HG03469 (cell line): ENCODE measurements around the gene ZNF384.
A peak's percentile ranks its signal among the peaks of the same experiment; 100 is the strongest.
"Not testable (repeated sequence)": the region's sequence is repeated elsewhere in the genome, so short reads cannot be mapped to it uniquely, and the experiment has no call there.

Experiments used
- ATAC-seq: cut with Tn5 transposase; IDR thresholded peaks from one replicate; pipeline ENCODE4 v1.9.1; 2021; ENCODE audit warnings: mild to moderate bottlenecking, moderate library complexity, moderate number of reproducible peaks; ENCODE audit not compliant: unreplicated experiment

The ZNF384 gene

GRCh38 chr12:6688999-6689882 is at the start of gene ZNF384:
TSS of gene ZNF384 (minus strand) at chr12:6689375. CDS start at chr12:6679520, 9,855 bp downstream.
- peak; percentile 58 for ATAC-seq

GRCh38 chr12:6736754-6737153 is 47.6 kb upstream of the ZNF384 start:
- ATAC-seq = no peak

- ATAC-seq = no peak
Measured at GRCh38 chr12:6735448-6736191, 46.4 kb upstream of the ZNF384 start.

GRCh38 chr12:6734506-6735387 is 45.6 kb upstream of the ZNF384 start:
- no peak for ATAC-seq

- ATAC-seq = no peak
Measured at GRCh38 chr12:6730169-6730568, 41.0 kb upstream of the ZNF384 start.

GRCh38 chr12:6729186-6729585 is 40.0 kb upstream of the ZNF384 start:
- ATAC-seq = no peak

- no peak for ATAC-seq
Measured at GRCh38 chr12:6725350-6725749, 36.2 kb upstream of the ZNF384 start.

- ATAC-seq = no peak
Measured at GRCh38 chr12:6724409-6724797, 35.2 kb upstream of the ZNF384 start.

GRCh38 chr12:6723607-6724408 is 34.6 kb upstream of the ZNF384 start, which contains the start of gene COPS7A:
TSS of gene COPS7A (plus strand) at chr12:6724046. CDS start at chr12:6724657, 611 bp downstream.
- ATAC-seq = peak; percentile 83

GRCh38 chr12:6722863-6723262 is 33.7 kb upstream of the ZNF384 start:
- ATAC-seq = no peak

GRCh38 chr12:6716874-6717437 is 27.8 kb upstream of the ZNF384 start:
- no peak for ATAC-seq

GRCh38 chr12:6716031-6716873 is 27.1 kb upstream of the ZNF384 start:
- not testable (repeated sequence) for ATAC-seq

- ATAC-seq = no peak
Measured at GRCh38 chr12:6708960-6709394, 19.8 kb upstream of the ZNF384 start.

- ATAC-seq = not testable (repeated sequence)
Measured at GRCh38 chr12:6708351-6708750, 19.2 kb upstream of the ZNF384 start.

GRCh38 chr12:6703631-6704030 is 14.5 kb upstream of the ZNF384 start:
- no peak for ATAC-seq

- no peak for ATAC-seq
Measured at GRCh38 chr12:6701078-6701768, 12.0 kb upstream of the ZNF384 start.

GRCh38 chr12:6700646-6701051 is 11.5 kb upstream of the ZNF384 start, which contains the start of gene PIANP:
TSS of gene PIANP (minus strand) at chr12:6700815. CDS start at chr12:6698061, 2,754 bp downstream.
- no peak for ATAC-seq
